SK-N-MC (cell line): Measurements from ENCODE around the gene PLXNA2.

Experiments
- EZH2 ChIP-seq: fragments of 200-600 bp; sonication (generic); IDR thresholded peaks from one replicate; pipeline ENCODE4 v1.6.1; 2017; ENCODE audit warnings: antibody characterized with exemption
- POLR2AphosphoS5 ChIP-seq: IDR thresholded peaks from 2 replicates; pipeline ENCODE4 v1.6.1; 2012; ENCODE audit warnings: mild to moderate bottlenecking, low read depth, low read length, borderline replicate concordance

DNA sequence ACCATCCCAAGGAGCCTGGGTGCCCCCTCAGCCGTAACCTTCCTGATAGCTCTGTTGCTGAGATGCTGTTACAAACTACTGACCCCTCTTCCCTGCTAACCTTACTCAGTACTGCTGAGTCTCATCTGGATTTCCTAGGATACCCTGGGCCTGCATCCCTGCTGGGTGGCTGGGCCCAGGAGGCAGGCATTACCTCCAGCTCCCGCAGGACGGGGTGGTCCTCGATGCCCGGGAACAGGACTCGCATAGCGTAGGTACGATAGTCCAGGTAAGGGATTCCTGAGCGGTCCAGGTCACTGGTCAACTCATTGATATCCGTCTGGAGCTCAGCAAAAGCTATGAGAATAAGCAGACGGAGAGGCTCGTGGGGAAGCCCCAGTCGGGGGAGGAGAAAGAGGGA, 201.3 kb downstream of the PLXNA2 start:
- TF ChIP-seq EZH2 (no peak), POLR2AphosphoS5 (no peak)
